HG02642 (cell line): ENCODE data around the gene NTN4.
A peak's percentile ranks its signal among the peaks of the same experiment; 100 is the strongest.
"Not testable (repeated sequence)": the region's sequence is repeated elsewhere in the genome, so short reads cannot be mapped to it uniquely, and the experiment has no call there.

Source experiments
- ATAC-seq: cut with Tn5 transposase; IDR thresholded peaks from one replicate; pipeline ENCODE4 v1.9.1; 2021; ENCODE audit warnings: mild to moderate bottlenecking; ENCODE audit not compliant: unreplicated experiment, poor library complexity

The NTN4 gene

DNA sequence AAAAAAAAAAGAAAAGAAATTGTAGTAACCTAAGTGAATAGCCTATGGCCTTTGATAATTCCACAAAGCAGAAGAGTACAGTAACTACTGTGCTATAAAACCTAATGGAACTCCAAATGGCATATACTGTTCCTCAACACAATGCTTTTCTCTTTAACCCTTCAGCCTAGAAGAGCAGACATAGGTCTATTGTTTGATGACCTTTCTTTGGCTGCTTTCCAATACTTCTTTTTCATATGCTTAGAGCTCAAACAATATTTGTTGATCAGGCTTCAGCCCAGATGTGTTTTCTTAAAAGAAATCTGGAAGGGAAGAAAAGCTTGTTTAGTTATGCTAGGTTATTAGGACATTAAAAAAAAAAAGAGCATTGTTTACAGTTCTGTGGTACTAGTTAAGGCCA lies 116.4 kb downstream of the NTN4 start:
- no peak for ATAC-seq

DNA sequence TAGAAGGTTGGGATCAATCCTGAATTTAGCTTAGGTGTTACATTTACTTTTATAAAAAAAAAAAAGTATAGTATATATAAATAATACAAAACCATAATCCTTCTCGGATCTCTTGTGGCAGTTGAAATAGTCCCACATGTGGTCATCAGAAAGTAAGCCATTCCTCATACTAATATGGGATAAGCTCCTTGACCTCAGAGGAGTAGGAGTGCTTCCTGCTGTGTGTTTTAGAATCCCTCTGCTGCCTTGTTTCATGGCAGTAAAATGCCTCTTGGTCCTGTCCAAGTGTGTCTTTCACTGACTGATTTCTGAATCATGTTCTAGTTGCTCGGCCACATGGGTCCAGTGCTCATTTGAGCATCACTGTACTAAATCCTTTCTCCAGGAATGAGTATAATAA lies 117.0 kb downstream of the NTN4 start:
- no peak for ATAC-seq

DNA sequence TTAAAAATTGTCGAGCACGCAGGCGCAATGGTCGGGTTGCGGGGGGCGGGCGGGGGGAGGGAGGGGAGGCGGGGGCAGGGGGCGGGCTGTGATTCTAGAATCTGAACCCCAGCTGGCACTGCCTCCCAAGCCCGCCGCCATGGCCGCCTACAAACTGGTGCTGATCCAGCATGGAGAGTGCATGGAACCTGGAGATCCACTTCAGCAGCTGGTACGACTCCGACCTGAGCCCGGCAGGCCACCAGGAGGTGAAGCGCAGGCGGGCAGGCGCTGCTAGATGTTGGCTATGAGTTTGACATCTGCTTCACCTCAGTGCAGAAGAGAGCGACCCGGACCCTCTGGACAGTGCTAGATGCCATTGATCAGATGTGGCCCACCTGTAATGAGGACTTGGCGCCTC lies 118.4 kb downstream of the NTN4 start:
- ATAC-seq, result no peak

GRCh38 chr12:95671265-95671664 lies 119.3 kb downstream of the NTN4 start:
- ATAC-seq, result no peak

DNA sequence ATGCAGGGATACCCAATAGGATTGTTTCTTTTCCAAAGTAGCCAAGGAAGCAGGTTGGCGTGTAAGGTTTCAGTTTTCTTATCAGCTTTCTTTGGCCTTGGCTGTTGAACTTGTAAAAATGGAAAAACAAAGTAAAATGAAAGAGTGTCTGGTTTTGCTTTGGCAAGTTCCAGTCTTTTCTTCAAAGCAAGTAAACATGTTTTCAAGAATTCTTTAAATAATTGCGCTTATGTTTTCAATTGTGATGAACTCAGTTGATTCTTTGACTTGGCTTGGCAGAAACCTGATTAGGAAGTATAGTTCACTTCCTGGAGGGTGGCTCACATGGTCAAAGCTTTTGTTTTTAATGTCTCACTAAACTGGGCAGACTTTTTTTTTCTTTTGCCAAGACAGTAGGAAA lies 127.0 kb downstream of the NTN4 start:
- ATAC-seq, result no peak

- ATAC-seq, result no peak
Measured at GRCh38 chr12:95661360-95661759, 129.2 kb downstream of the NTN4 start.

GRCh38 chr12:95658386-95658785 lies 132.2 kb downstream of the NTN4 start:
- ATAC-seq, result no peak

DNA sequence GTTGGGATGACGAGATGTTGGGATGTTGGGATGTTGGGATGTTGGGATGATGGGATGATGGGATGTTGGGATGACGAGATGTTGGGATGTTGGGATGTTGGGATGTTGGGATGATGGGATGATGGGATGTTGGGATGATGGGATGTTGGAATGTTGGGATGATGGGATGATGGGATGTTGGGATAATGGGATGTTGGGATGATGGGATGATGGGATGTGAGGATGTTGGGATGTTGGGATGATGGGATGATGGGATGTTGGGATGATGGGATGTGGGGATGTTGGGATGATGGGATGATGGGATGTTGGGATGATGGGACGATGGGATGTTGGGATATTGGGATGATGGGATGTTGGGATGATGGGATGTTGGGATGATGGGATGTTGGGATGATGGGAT lies 135.9 kb downstream of the NTN4 start:
- not testable (repeated sequence) for ATAC-seq

GRCh38 chr12:95653771-95654546 lies 136.6 kb downstream of the NTN4 start:
- no peak for ATAC-seq

DNA sequence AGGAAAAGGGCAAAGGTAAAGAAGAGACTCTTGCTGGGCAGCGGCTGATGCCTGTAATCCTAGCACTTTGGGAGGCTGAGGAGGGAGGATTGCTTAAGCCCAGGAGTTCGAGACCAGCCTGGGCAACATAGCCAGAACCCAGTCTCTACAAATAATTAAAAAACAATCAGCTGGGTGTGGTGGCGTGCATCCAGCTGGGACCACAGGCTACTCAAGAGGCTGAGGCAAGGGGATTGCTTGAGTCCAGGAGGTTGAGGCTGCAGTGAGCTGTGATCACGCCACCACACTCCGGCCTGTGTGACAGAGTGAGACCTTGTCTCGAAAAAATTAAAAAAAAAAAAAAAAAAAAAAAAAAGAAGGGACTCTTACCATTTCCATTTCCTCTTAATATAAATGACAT lies 138.9 kb downstream of the NTN4 start:
- ATAC-seq, result no peak

DNA sequence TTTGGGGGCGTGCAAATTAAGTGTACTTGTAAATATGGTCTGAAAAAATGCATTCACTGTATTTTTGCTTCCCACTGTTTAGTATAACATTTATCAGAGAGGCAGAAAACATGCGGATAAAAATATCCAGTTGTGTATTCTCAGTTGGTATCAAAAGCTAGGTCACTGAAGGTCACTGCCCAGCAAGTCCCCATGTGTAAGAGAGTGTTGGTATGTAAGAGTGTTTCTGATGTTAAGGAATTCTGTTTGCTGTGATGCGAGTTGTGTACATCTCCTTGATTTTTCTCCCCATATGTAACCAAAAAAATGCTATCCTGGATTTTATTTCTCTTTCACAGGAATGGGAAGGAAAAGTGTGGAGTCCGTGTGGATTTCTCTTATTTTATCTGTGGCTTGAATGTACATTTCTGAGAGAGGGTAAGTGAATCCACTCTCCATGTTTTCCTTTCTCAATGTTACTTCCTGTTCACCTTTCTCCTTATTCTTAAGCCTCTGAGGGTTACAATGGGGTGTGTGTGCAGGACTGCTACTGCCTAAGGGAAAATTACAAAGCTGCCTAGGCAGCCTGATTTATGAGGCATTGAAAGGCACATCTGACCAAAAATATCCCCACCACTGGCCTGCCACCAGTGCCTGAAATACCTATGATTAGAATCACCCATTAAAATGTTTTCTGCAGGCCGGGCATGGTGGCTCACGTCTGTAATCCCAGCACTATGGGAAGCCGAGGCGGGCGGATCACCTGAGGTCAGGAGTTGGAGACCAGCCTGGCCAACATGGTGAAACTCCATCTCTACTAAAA lies 141.4 kb downstream of the NTN4 start:
- no peak for ATAC-seq

- no peak for ATAC-seq
Measured at GRCh38 chr12:95646781-95647190, 143.8 kb downstream of the NTN4 start.

- no peak for ATAC-seq
Measured at GRCh38 chr12:95643256-95643655, 147.3 kb downstream of the NTN4 start.

DNA sequence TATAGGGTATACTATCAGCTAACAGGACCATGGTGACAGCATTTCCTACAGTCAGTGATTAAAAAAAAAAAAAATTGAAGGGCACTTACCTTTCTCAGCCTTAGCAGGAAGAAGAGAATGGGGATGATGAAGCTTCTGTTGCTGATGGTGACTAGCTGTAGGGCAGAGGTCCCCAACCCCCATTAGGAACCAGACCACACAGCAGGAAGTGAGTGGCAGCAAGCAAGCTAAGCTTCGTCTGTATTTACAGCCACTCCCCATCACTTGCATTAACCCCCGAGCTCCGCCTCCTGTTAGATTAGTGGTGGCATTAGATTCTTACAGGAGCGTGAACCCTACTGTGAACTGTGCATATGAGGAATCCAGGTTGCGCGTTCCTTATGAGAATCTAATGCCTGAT lies 148.0 kb downstream of the NTN4 start:
- no peak for ATAC-seq

DNA sequence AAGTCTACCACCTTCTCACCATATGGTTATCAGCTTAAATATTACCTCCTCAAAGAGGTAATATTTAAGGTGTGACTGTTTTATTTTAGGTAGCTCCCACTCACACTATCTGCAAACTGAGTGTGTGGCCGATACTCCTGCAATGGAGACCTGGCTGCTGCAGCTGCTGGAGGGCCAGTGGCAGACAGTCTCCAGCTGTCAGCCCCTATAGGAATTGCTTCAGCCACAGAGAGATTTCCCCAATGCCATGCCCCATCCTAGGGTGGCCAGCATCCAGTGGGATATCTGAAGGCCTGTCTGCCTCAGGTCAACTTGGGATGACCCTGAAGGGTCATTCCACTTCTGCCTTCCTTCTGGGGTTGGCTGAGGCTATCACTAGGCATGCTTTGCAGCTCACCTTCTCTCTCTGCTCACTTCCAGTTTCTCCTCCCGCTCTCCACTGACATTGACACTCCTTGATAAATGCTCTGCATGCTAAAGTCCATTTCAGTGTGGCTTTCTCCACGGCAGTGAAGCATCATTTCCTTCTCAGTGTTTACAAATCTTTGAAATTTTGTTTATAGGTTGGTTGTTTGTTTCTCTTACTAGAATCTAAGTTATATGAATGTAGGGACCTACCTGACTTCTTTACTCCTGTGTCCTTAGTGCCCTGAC lies 149.1 kb downstream of the NTN4 start:
- ATAC-seq, result no peak

DNA sequence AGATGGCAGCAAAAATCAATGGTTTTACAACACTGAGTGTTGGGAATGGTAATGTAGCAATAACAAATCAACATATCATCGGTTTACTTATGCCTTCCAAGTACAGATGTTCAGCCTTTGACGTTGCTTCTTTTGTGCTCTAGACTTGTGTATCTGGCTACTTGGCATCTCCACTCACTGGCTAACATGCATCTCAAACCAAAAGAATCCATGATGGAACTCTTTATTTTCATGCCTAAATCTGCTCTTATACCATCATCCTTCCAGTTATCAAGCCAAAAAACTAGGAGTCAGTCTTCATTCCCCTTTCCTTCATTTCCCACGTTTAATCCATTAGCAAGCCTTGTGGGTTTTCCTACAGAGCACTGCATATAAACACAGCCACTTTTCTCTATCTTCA lies 150.0 kb downstream of the NTN4 start:
- ATAC-seq, result no peak

DNA sequence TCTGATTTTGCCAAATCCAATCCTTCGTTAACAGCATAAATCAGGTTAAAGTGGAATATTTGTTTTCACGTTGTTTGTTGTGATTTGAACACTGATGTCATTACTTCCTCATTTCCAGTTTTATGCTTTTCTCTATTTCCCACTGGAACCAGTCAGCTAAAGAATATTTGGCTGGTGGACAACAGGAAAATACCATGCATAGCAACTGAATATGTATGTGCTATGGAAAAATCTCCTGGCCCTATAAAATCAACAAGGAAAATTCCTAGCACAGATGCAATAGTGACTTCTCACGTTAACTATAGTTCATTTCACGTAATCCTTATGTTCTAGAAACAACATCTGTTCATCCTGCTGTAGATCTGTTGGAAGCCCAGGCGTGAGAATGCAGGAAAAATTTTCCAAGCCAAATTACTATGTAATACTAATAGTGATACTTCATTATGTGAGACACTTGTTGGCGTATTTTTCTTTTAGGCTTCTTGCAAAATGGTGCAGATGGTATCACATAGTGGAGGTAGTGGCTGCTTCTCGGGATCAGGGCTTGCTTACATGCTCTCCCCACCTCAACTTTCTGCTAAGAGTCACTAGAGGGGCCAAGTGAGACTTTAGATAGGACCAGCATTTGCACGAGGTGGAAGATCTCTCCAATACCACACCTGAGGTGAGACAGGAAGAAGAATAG lies 153.0 kb downstream of the NTN4 start:
- no peak for ATAC-seq

GRCh38 chr12:95637010-95637409 lies 153.6 kb downstream of the NTN4 start:
- no peak for ATAC-seq

- peak; percentile 70 for ATAC-seq
Measured at GRCh38 chr12:95634622-95635621, 155.6 kb downstream of the NTN4 start.
